ENCODE results near the gene SPAST. TPM values are rescaled to one million over a fixed set of nuclear protein-coding genes. Genes with fewer than 3 reads are reported as not detected.
"Not testable (repeated sequence)": the region's sequence is repeated elsewhere in the genome, so short reads cannot be mapped to it uniquely, and the experiment has no call there.

The SPAST gene
- total and polyA plus RNA-seq, 7 experiments from 2014 or later = 11.0 to 21.0 (median 17.3) TPM

GRCh38 chr2:32151544-32151943, 88.2 kb downstream of the SPAST start:
- H3K4me3 ChIP-seq (ENCODE audit: low read length); H3K27me3 ChIP-seq (ENCODE audit: control insufficient read depth in 2 of 2, insufficient read depth in 2 of 2, low read length in 2 of 2); H3K4me1 Mint-ChIP-seq; DNase-seq; POLR2A ChIA-PET; intact Hi-C loops (cut with micrococcal nuclease); ATAC-seq; H3K27ac Mint-ChIP-seq; H3K9me3 ChIP-seq (ENCODE audit: control insufficient read depth in 2 of 3, low read length in 3 of 3); H3K27ac ChIP-seq (ENCODE audit: low read depth, low read length); H3K4me1 ChIP-seq (ENCODE audit: control insufficient read depth in 2 of 2, insufficient read depth in 2 of 2, low read length in 2 of 2); CTCF ChIA-PET; H3K9me3 Mint-ChIP-seq; H3K27me3 Mint-ChIP-seq; H3K4me3 Mint-ChIP-seq: not testable (repeated sequence)
- H3K36me3 Mint-ChIP-seq = peaks cover 0 to 19% (median 6%) of the 10 kb centered on the region in 5 donors
- H3K36me3 ChIP-seq (ENCODE audit: control insufficient read depth in 2 of 3, insufficient read depth in 3 of 3, low read length in 3 of 3) = peaks cover 0 to 15% (median 0%) of the 10 kb centered on the region in 3 experiments

GRCh38 chr2:32159678-32160077, 96.3 kb downstream of the SPAST start:
- H3K36me3 Mint-ChIP-seq = peaks cover 0 to 9% (median 9%) of the 10 kb centered on the region in 5 donors
- H3K4me1 ChIP-seq (ENCODE audit: control insufficient read depth in 2 of 2, insufficient read depth in 2 of 2, low read length in 2 of 2) = no peaks in the 10 kb centered on the region
- H3K36me3 ChIP-seq (ENCODE audit: control insufficient read depth in 2 of 3, insufficient read depth in 3 of 3, low read length in 3 of 3) = no peaks in the 10 kb centered on the region
- peaks cover 0 to 8% (median 3%) of the 10 kb centered on the region in 7 donors for H3K4me1 Mint-ChIP-seq
- H3K27me3 ChIP-seq (ENCODE audit: control insufficient read depth in 2 of 2, insufficient read depth in 2 of 2, low read length in 2 of 2) = no peaks in the 10 kb centered on the region
- no peak overlapping the region for H3K4me3 Mint-ChIP-seq
- peaks cover 0 to 6% (median 0%) of the 10 kb centered on the region in 11 donors for H3K9me3 Mint-ChIP-seq
- no peak overlapping the region for H3K4me3 ChIP-seq (ENCODE audit: low read length)
- intact Hi-C loops (cut with micrococcal nuclease) = loop anchor here in 1 of 2 donors (10.0 kb wide), 1 partner anchor 1315 kb away; the partner anchor contains the start of gene RASGRP3
- CTCF ChIA-PET = no interaction called here
- no peak for ATAC-seq
- H3K27ac ChIP-seq (ENCODE audit: low read depth, low read length) = no peak overlapping the region
- no peak for DNase-seq
- no peaks in the 10 kb centered on the region for H3K27me3 Mint-ChIP-seq
- H3K27ac Mint-ChIP-seq = no peak overlapping the region
- no peaks in the 10 kb centered on the region for H3K9me3 ChIP-seq (ENCODE audit: control insufficient read depth in 2 of 3, low read length in 3 of 3)
- POLR2A ChIA-PET = no interaction called here

- DNase-seq (no peak), ATAC-seq (no peak)
- no peaks in the 10 kb centered on the region for H3K4me1 ChIP-seq (ENCODE audit: control insufficient read depth in 2 of 2, insufficient read depth in 2 of 2, low read length in 2 of 2)
- Mint-ChIP-seq H3K9me3 (peaks cover 0 to 6% (median 0%) of the 10 kb centered on the region in 11 donors), H3K4me3 (no peak overlapping the region), H3K36me3 (peaks cover 0 to 11% (median 7%) of the 10 kb centered on the region in 5 donors), H3K4me1 (peaks cover 3 to 18% (median 15%) of the 10 kb centered on the region in 7 donors), H3K27me3 (no peaks in the 10 kb centered on the region), H3K27ac (peak overlapping the region in 1 of 9 donors; percentile 87)
- CTCF ChIA-PET = no interaction called here
- H3K9me3 ChIP-seq (ENCODE audit: control insufficient read depth in 2 of 3, low read length in 3 of 3) = no peaks in the 10 kb centered on the region
- intact Hi-C loops (cut with micrococcal nuclease) = loop anchor here in 1 of 2 donors (10.0 kb wide), 1 partner anchor 1314 kb away; the partner anchor contains the start of gene RASGRP3
- H3K27me3 ChIP-seq (ENCODE audit: control insufficient read depth in 2 of 2, insufficient read depth in 2 of 2, low read length in 2 of 2) = no peaks in the 10 kb centered on the region
- no peak overlapping the region for H3K4me3 ChIP-seq (ENCODE audit: low read length)
- H3K27ac ChIP-seq (ENCODE audit: low read depth, low read length) = no peak overlapping the region
- no peaks in the 10 kb centered on the region for H3K36me3 ChIP-seq (ENCODE audit: control insufficient read depth in 2 of 3, insufficient read depth in 3 of 3, low read length in 3 of 3)
- POLR2A ChIA-PET = no interaction called here
Observed at GRCh38 chr2:32161296-32161695, 97.9 kb downstream of the SPAST start.

- H3K9me3 Mint-ChIP-seq; H3K4me1 ChIP-seq (ENCODE audit: control insufficient read depth in 2 of 2, insufficient read depth in 2 of 2, low read length in 2 of 2); H3K27me3 ChIP-seq (ENCODE audit: control insufficient read depth in 2 of 2, insufficient read depth in 2 of 2, low read length in 2 of 2); H3K4me3 ChIP-seq (ENCODE audit: low read length); CTCF ChIA-PET; ATAC-seq; DNase-seq; H3K9me3 ChIP-seq (ENCODE audit: control insufficient read depth in 2 of 3, low read length in 3 of 3); H3K27ac ChIP-seq (ENCODE audit: low read depth, low read length); H3K36me3 ChIP-seq (ENCODE audit: control insufficient read depth in 2 of 3, insufficient read depth in 3 of 3, low read length in 3 of 3); H3K27me3 Mint-ChIP-seq: not testable (repeated sequence)
- intact Hi-C loops (cut with micrococcal nuclease) = loop anchor here (2.0 to 10.0 kb wide), 3 partner anchors 193 to 1311 kb away; partner anchors contain the start of genes BIRC6 (in 1 of the 2) and RASGRP3 (in 1 of the 2)
- peaks cover 0 to 18% (median 4%) of the 10 kb centered on the region in 5 donors for H3K36me3 Mint-ChIP-seq
- H3K4me3 Mint-ChIP-seq = peak overlapping the region; percentile 37 to 100 (median 98)
- H3K27ac Mint-ChIP-seq = peak overlapping the region in 3 of 9 donors; percentile 93 to 98 (median 96)
- POLR2A ChIA-PET = interaction anchor here (0.6 kb wide), 1 partner anchor 49 kb away, joined by 4 read pairs; no protein-coding TSS in a partner anchor
- peaks cover 12 to 40% (median 35%) of the 10 kb centered on the region in 7 donors for H3K4me1 Mint-ChIP-seq
Observed at GRCh38 chr2:32164254-32164653, 100.9 kb downstream of the SPAST start.

- peaks cover 12 to 41% (median 35%) of the 10 kb centered on the region in 7 donors for H3K4me1 Mint-ChIP-seq
- CTCF ChIA-PET; H3K9me3 ChIP-seq (ENCODE audit: control insufficient read depth in 2 of 3, low read length in 3 of 3); H3K36me3 ChIP-seq (ENCODE audit: control insufficient read depth in 2 of 3, insufficient read depth in 3 of 3, low read length in 3 of 3); H3K9me3 Mint-ChIP-seq; H3K4me1 ChIP-seq (ENCODE audit: control insufficient read depth in 2 of 2, insufficient read depth in 2 of 2, low read length in 2 of 2); H3K27me3 Mint-ChIP-seq; H3K27me3 ChIP-seq (ENCODE audit: control insufficient read depth in 2 of 2, insufficient read depth in 2 of 2, low read length in 2 of 2); DNase-seq: not testable (repeated sequence)
- H3K27ac Mint-ChIP-seq = peak overlapping the region; percentile 93 to 99 (median 96)
- peak; percentile 3 for ATAC-seq
- peak overlapping the region; percentile 69 for H3K4me3 ChIP-seq (ENCODE audit: low read length)
- peaks cover 0 to 18% (median 4%) of the 10 kb centered on the region in 5 donors for H3K36me3 Mint-ChIP-seq
- peak overlapping the region; percentile 77 for H3K27ac ChIP-seq (ENCODE audit: low read depth, low read length)
- POLR2A ChIA-PET = interaction anchor here (0.9 to 1.9 kb wide), 4 partner anchors 16 to 102 kb away, joined by 3 to 7 read pairs (median 4); partner anchors contain the start of gene SPAST
- intact Hi-C loops (cut with micrococcal nuclease) = loop anchor here (1.0 to 10.0 kb wide), 11 partner anchors 102 to 1434 kb away; partner anchors contain the start of genes BIRC6 (in 2 of the 2), DPY30 (in 2 of the 2), SPAST (in 2 of the 2) and YIPF4 (in 2 of the 2)
- peak overlapping the region; percentile 95 to 100 (median 98) for H3K4me3 Mint-ChIP-seq
Observed at GRCh38 chr2:32165027-32165347, 101.6 kb downstream of the SPAST start.

GRCh38 chr2:32166115-32166574, 102.8 kb downstream of the SPAST start:
- POLR2A ChIA-PET = interaction anchor here (0.6 to 1.9 kb wide), 9 partner anchors 15 to 190 kb away, joined by 3 to 7 read pairs (median 4); partner anchors contain the start of genes SPAST and YIPF4
- peak overlapping the region; percentile 93 to 99 (median 96) for H3K27ac Mint-ChIP-seq
- ATAC-seq = peak; percentile 2

More at GRCh38 chr2:32166115-32166574, 102.8 kb downstream of the SPAST start:
- Mint-ChIP-seq H3K4me3 (peak overlapping the region; percentile 95 to 100 (median 98)), H3K27me3 (no peaks in the 10 kb centered on the region), H3K4me1 (peaks cover 12 to 45% (median 35%) of the 10 kb centered on the region in 7 donors), H3K9me3 (peaks cover 0 to 3% (median 0%) of the 10 kb centered on the region in 11 donors), H3K36me3 (peaks cover 0 to 18% (median 4%) of the 10 kb centered on the region in 5 donors)
- no peaks in the 10 kb centered on the region for H3K27me3 ChIP-seq (ENCODE audit: control insufficient read depth in 2 of 2, insufficient read depth in 2 of 2, low read length in 2 of 2)
- H3K27ac ChIP-seq (ENCODE audit: low read depth, low read length) = peak overlapping the region; percentile 77
- H3K9me3 ChIP-seq (ENCODE audit: control insufficient read depth in 2 of 3, low read length in 3 of 3) = no peaks in the 10 kb centered on the region
- peak overlapping the region; percentile 69 for H3K4me3 ChIP-seq (ENCODE audit: low read length)
- DNase-seq = no peak
- no peaks in the 10 kb centered on the region for H3K4me1 ChIP-seq (ENCODE audit: control insufficient read depth in 2 of 2, insufficient read depth in 2 of 2, low read length in 2 of 2)
- H3K36me3 ChIP-seq (ENCODE audit: control insufficient read depth in 2 of 3, insufficient read depth in 3 of 3, low read length in 3 of 3) = no peaks in the 10 kb centered on the region
- CTCF ChIA-PET = interaction anchor here (0.6 kb wide), 1 partner anchor 122 kb away, joined by 7 read pairs; no protein-coding TSS in a partner anchor
- intact Hi-C loops (cut with micrococcal nuclease) = loop anchor here in 1 of 2 donors (10.0 kb wide), 1 partner anchor 1309 kb away; the partner anchor contains the start of gene RASGRP3

Data from naive thymus-derived CD4-positive, alpha-beta T cell (primary cell).